ENCODE data around the gene TNFAIP8. TPM values are rescaled to one million over a fixed set of nuclear protein-coding genes. Genes with fewer than 3 reads are reported as not detected.
A peak's percentile ranks its signal among the peaks of the same experiment; 100 is the strongest.

The TNFAIP8 gene
- total RNA-seq (33.9 and 37.6 TPM in 2 replicates), polyA plus RNA-seq (18.3 and 23.4 TPM in 2 replicates)

GRCh38 chr5:119355685-119356611, at the start of gene TNFAIP8:
Gene TNFAIP8, plus strand, starts transcription at chr5:119356019. Its CDS starts 72 bp downstream, at chr5:119356091.
- peak within 1 kb of the TSS; percentile 83 for H3K27ac ChIP-seq
- no peaks in the 10 kb centered on the region for H3K27me3 ChIP-seq
- no peaks in the 10 kb centered on the region for H3K9me3 ChIP-seq (ENCODE audit: low read depth)
- peak within 1 kb of the TSS; percentile 89 for H3K4me3 ChIP-seq
- DNase-seq (ENCODE audit: low spot score) = peak; percentile 78
- H4K20me1 ChIP-seq (ENCODE audit: insufficient read depth, poor library complexity, severe bottlenecking) = no peaks in the 10 kb centered on the region
- H3K79me2 ChIP-seq = peaks cover 41% of the 10 kb centered on the region
- WGBS (ENCODE audit: low lambda C conversion rate, missing lambda C conversion rate) = 2% methylated on average over 60 of the region's 60 CpGs
- H3K4me2 ChIP-seq = peak within 1 kb of the TSS; percentile 89
- TF ChIP-seq EZH2 (IDR thresholded peaks at IDR 0.05; ENCODE audit: borderline replicate concordance) (no peak), EZH2phosphoT487 (IDR thresholded peaks at IDR 0.05; ENCODE audit: low read depth, severe bottlenecking, unreplicated experiment) (no peak), CTCF (IDR thresholded peaks at IDR 0.05; ENCODE audit: poor library complexity) (no peak)
- no peaks in the 10 kb centered on the region for H3K36me3 ChIP-seq (replicated peaks; ENCODE audit: insufficient read depth, low read depth)
- H3K9me2 ChIP-seq (replicated peaks; ENCODE audit: insufficient read depth) = no peaks in the 10 kb centered on the region
- peaks cover 38% of the 10 kb centered on the region for H3K4me1 ChIP-seq (ENCODE audit: insufficient read depth)
- H2AFZ ChIP-seq = peak within 1 kb of the TSS; percentile 74

GRCh38 chr5:119307170-119307569, 48.6 kb upstream of the TNFAIP8 start:
- H3K27me3 ChIP-seq = no peaks in the 10 kb centered on the region
- TF ChIP-seq EZH2phosphoT487 (IDR thresholded peaks at IDR 0.05; ENCODE audit: low read depth, severe bottlenecking, unreplicated experiment) (no peak), CTCF (IDR thresholded peaks at IDR 0.05; ENCODE audit: poor library complexity) (no peak), EZH2 (IDR thresholded peaks at IDR 0.05; ENCODE audit: borderline replicate concordance) (no peak)
- no peak overlapping the region for H3K4me3 ChIP-seq
- H3K9me3 ChIP-seq (ENCODE audit: low read depth) = no peaks in the 10 kb centered on the region
- no peaks in the 10 kb centered on the region for H4K20me1 ChIP-seq (ENCODE audit: insufficient read depth, poor library complexity, severe bottlenecking)
- H3K36me3 ChIP-seq (replicated peaks; ENCODE audit: insufficient read depth, low read depth) = no peaks in the 10 kb centered on the region
- H2AFZ ChIP-seq = no peak overlapping the region
- peaks cover 24% of the 10 kb centered on the region for H3K4me1 ChIP-seq (ENCODE audit: insufficient read depth)
- no peak overlapping the region for H3K4me2 ChIP-seq
- DNase-seq (ENCODE audit: low spot score) = no peak
- peaks cover 3% of the 10 kb centered on the region for H3K79me2 ChIP-seq
- WGBS (ENCODE audit: low lambda C conversion rate, missing lambda C conversion rate) = 91% methylated on average over 3 of the region's 3 CpGs
- no peaks in the 10 kb centered on the region for H3K9me2 ChIP-seq (replicated peaks; ENCODE audit: insufficient read depth)
- H3K27ac ChIP-seq = no peak overlapping the region

- peaks cover 16% of the 10 kb centered on the region for H3K4me1 ChIP-seq (ENCODE audit: insufficient read depth)
- no peak overlapping the region for H3K4me2 ChIP-seq
- 82% methylated on average over 4 of the region's 4 CpGs for WGBS (ENCODE audit: low lambda C conversion rate, missing lambda C conversion rate)
- DNase-seq (ENCODE audit: low spot score) = no peak
- no peaks in the 10 kb centered on the region for H3K9me3 ChIP-seq (ENCODE audit: low read depth)
- H4K20me1 ChIP-seq (ENCODE audit: insufficient read depth, poor library complexity, severe bottlenecking) = no peaks in the 10 kb centered on the region
- H3K36me3 ChIP-seq (replicated peaks; ENCODE audit: insufficient read depth, low read depth) = no peaks in the 10 kb centered on the region
- H3K79me2 ChIP-seq = peaks cover 3% of the 10 kb centered on the region
- no peak for TF ChIP-seq EZH2 (IDR thresholded peaks at IDR 0.05; ENCODE audit: borderline replicate concordance)
- TF ChIP-seq EZH2phosphoT487 (IDR thresholded peaks at IDR 0.05; ENCODE audit: low read depth, severe bottlenecking, unreplicated experiment) = no peak
- TF ChIP-seq CTCF (IDR thresholded peaks at IDR 0.05; ENCODE audit: poor library complexity) = no peak
- no peak overlapping the region for H3K27ac ChIP-seq
- no peak overlapping the region for H2AFZ ChIP-seq
- no peaks in the 10 kb centered on the region for H3K27me3 ChIP-seq
- no peaks in the 10 kb centered on the region for H3K9me2 ChIP-seq (replicated peaks; ENCODE audit: insufficient read depth)
- H3K4me3 ChIP-seq = no peak overlapping the region
Measured at GRCh38 chr5:119309326-119309725, 46.5 kb upstream of the TNFAIP8 start.
